HepG2 (cell line): ENCODE measurements around the gene CSNK1D. TPM values are rescaled to one million over a fixed set of nuclear protein-coding genes. Genes with fewer than 3 reads are reported as not detected.

Source experiments
- ATAC-seq: fragments of 200-7000 bp; cut with Tn5 transposase; 3 replicates; pipeline ENCODE4 v1.9.1; 2020; ENCODE audit warnings: mild to moderate bottlenecking, moderate library complexity
- BruUV-seq: library from RNA; stranded (reverse); fragments of 400-500 nt; replicated peaks from 2 replicates; lab custom pipeline; 2021; lab: Mats Ljungman, UMichigan
- CTCF ChIA-PET: fragments of 300-600 bp; formaldehyde crosslinking; extraction: SDS; loops from one replicate; lab custom pipeline; 2021; ENCODE audit warnings: low total read pairs, inconsistent platforms, low intra/inter-chr PET ratio; lab: Yijun Ruan, JAX
- POLR2A ChIA-PET: fragments of 350-600 bp; sonication (Branson Sonifier 250); formaldehyde crosslinking; loops from one replicate; lab custom pipeline; 2020; ENCODE audit warnings: antibody characterized with exemption, inconsistent platforms; lab: Yijun Ruan, JAX
- DNase-seq: peaks from one replicate; pipeline ENCODE4 v3.0.0-alpha.2; 2015; ENCODE audit warnings: low spot score
- FAIRE-seq: peaks from 3 replicates; lab custom pipeline; 2011; peaks lifted over from hg19 to GRCh38; lab: Jason Lieb, UNC
- H2AFZ ChIP-seq: one replicate; pipeline ENCODE4 v1.6.1; 2011; ENCODE audit warnings: low read length, inconsistent platforms
- H3K27ac ChIP-seq: fragments of 300-600 bp; 3 replicates; pipeline ENCODE4 v1.8.0; 2011; ENCODE audit warnings: mixed run types, mild to moderate bottlenecking, mixed read lengths, low read length, inconsistent platforms; ENCODE audit not compliant: insufficient read depth; ENCODE audit errors: extremely low read length
- H3K27me3 ChIP-seq, 2 experiments: fragments of 200-600 bp in 1 of 2; 2 replicates in 1 of 2; 3 replicates in 1 of 2; pipeline versions ENCODE4 v1.6.0 to v1.8.0; 2011; ENCODE audit warnings: low read length in 2 of 2, mild to moderate bottlenecking in 2 of 2, moderate library complexity in 2 of 2, inconsistent platforms in 1 of 2; ENCODE audit not compliant: insufficient read depth in 2 of 2, control insufficient read depth in 1 of 2
- H3K36me3 ChIP-seq, 2 experiments: fragments of 200-600 bp in 1 of 2; replicated peaks in 1 of 2; 2 replicates in 1 of 2; 3 replicates in 1 of 2; pipeline versions ENCODE4 v1.5.1 to v1.8.0; 2011; ENCODE audit warnings: low read length in 2 of 2, inconsistent platforms in 1 of 2; ENCODE audit not compliant: insufficient read depth in 2 of 2, control insufficient read depth in 1 of 2
- H3K4me1 ChIP-seq: 2 replicates; pipeline ENCODE4 v1.5.1; 2012; ENCODE audit warnings: low read length, inconsistent platforms; ENCODE audit not compliant: insufficient read depth
- H3K4me2 ChIP-seq: 2 replicates; pipeline ENCODE4 v1.6.0; 2011; ENCODE audit warnings: low read depth, low read length, inconsistent platforms
- H3K4me3 ChIP-seq, 3 experiments: fragments of 200-600 bp in 1 of 3; sonication (generic), shearing (Covaris generic) in 1 of 3; replicated peaks in 1 of 3; 2 replicates each; pipeline ENCODE4 v1.5.1; 2011 to 2016; ENCODE audit warnings: low read length in 3 of 3, inconsistent platforms in 2 of 3, low read depth in 2 of 3, mild to moderate bottlenecking in 2 of 3, control low read depth in 1 of 3, mixed read lengths in 1 of 3; ENCODE audit not compliant: insufficient read depth in 1 of 3
- H3K79me2 ChIP-seq: one replicate; pipeline ENCODE4 v1.6.1; 2011; ENCODE audit warnings: low read length, inconsistent platforms; ENCODE audit not compliant: insufficient read depth
- H3K9ac ChIP-seq: 2 replicates; pipeline ENCODE4 v1.6.0; 2011; ENCODE audit warnings: mild to moderate bottlenecking, low read depth, low read length, inconsistent platforms; ENCODE audit not compliant: insufficient read depth
- H3K9me3 ChIP-seq: 2 replicates; pipeline ENCODE4 v1.5.1; 2012; ENCODE audit warnings: mild to moderate bottlenecking, low read length
- H4K20me1 ChIP-seq: 2 replicates; pipeline ENCODE4 v1.6.0; 2011; ENCODE audit warnings: inconsistent platforms, mild to moderate bottlenecking, low read length, moderate library complexity; ENCODE audit not compliant: insufficient read depth
- ARNT ChIP-seq: fragments of 450-650 bp; IDR thresholded peaks from 2 replicates; pipeline ENCODE4 v1.6.1; 2017
- CEBPG ChIP-seq: IDR thresholded peaks from 2 replicates; pipeline ENCODE4 v1.6.1; 2016
- EED ChIP-seq: sonication (generic); formaldehyde crosslinking; IDR thresholded peaks from 2 replicates; pipeline ENCODE4 v1.5.0; 2020; ENCODE audit warnings: mild to moderate bottlenecking, missing genetic modification reagents
- FIP1L1 ChIP-seq: fragments of 200-400 bp; formaldehyde crosslinking; IDR thresholded peaks from 2 replicates; pipeline ENCODE4 v1.6.1; 2018; ENCODE audit warnings: low read depth, mild to moderate bottlenecking, low read length, moderate library complexity, borderline replicate concordance; ENCODE audit not compliant: insufficient read depth
- FOXM1 ChIP-seq: sonication (generic); formaldehyde crosslinking; IDR thresholded peaks from 2 replicates; pipeline ENCODE4 v1.5.0; 2020; ENCODE audit warnings: missing genetic modification reagents
- JARID2 ChIP-seq: sonication (generic); formaldehyde crosslinking; IDR thresholded peaks from 2 replicates; pipeline ENCODE4 v1.8.1; 2023; ENCODE audit warnings: missing genetic modification reagents, inconsistent platforms; ENCODE audit not compliant: insufficient replicate concordance
- MIXL1 ChIP-seq: IDR thresholded peaks from 2 replicates; pipeline ENCODE4 v1.6.1; 2016
- MTF2 ChIP-seq: sonication (generic); formaldehyde crosslinking; IDR thresholded peaks from 2 replicates; pipeline ENCODE4 v1.5.0; 2020; ENCODE audit warnings: missing genetic modification reagents, borderline replicate concordance
- NCOR1 ChIP-seq: fragments of 200-600 bp; sonication (generic); IDR thresholded peaks from 2 replicates; pipeline ENCODE4 v1.7.0; 2017; ENCODE audit warnings: antibody characterized with exemption, low read length, borderline replicate concordance
- PCBP2 ChIP-seq: fragments of 200-400 bp; formaldehyde crosslinking; optimal IDR thresholded peaks from 2 replicates; pipeline ENCODE3; 2018; ENCODE audit warnings: low read length, low read depth; ENCODE audit not compliant: poor library complexity, severe bottlenecking
- TBP ChIP-seq: sonication (generic); formaldehyde crosslinking; IDR thresholded peaks from 2 replicates; pipeline ENCODE4 v1.5.0; 2020; ENCODE audit warnings: missing genetic modification reagents
- ZKSCAN1 ChIP-seq: fragments of 150-350 bp; IDR thresholded peaks from 2 replicates; pipeline ENCODE4 v1.6.1; 2014; ENCODE audit warnings: low read length
- WGBS: methylation state at CpG from one replicate; pipeline ENCODE4 v1.1.6; 2017; ENCODE audit warnings: low lambda C conversion rate; 5-methylcytosine and 5-hydroxymethylcytosine counted together
- in situ Hi-C: cut with HindIII; loops from 2 replicates; pipeline ENCODE4 v1.10.0; 2017; ENCODE audit warnings: low pct_unique_long_range_greater_than_20kb; ENCODE audit not compliant: extremely low pct_ligation_motif_present
- intact Hi-C: fragments of 100-400 bp; cut with micrococcal nuclease; formaldehyde crosslinking; loops from one replicate; pipeline ENCODE4 v1.10.0; 2022; ENCODE audit not compliant: unreplicated experiment
- polyA plus RNA-seq, 8 experiments: library from polyadenylated mRNA; depleted of rRNA in 3 of 8; stranded (reverse) in 7 of 8; unstranded in 1 of 8; fragments of >200 nt; fragmentation: Illumina TruSeq in 4 of 8; extraction: Trizol in 4 of 8; gene quantifications; 2 replicates each; pipeline versions ENCODE4 v1.2.1 to v1.2.3, GENCODE V29; 2011 to 2016; ENCODE audit warnings: low read depth in 4 of 8, missing spikeins in 1 of 8, mixed read lengths in 1 of 8; ENCODE audit not compliant: insufficient read depth in 1 of 8
- total RNA-seq, 5 experiments: library from RNA; depleted of rRNA; stranded (reverse); fragments of >200 nt; fragmentation: Illumina TruSeq; extraction: Trizol; gene quantifications; 2 replicates each; pipeline ENCODE4 v1.2.3, GENCODE V29; 2016; ENCODE audit warnings: low read depth in 1 of 5
- TF ChIP-seq, protein P1 (sequence below): sonication (generic); formaldehyde crosslinking; IDR thresholded peaks from 2 replicates; pipeline ENCODE4 v1.9.0; 2021; ENCODE audit warnings: missing genetic modification reagents, borderline replicate concordance
- TF ChIP-seq, protein P2 (sequence below): sonication (generic); formaldehyde crosslinking; IDR thresholded peaks from 2 replicates; pipeline ENCODE4 v1.4.0; 2020; ENCODE audit warnings: mild to moderate bottlenecking, missing genetic modification reagents
- TF ChIP-seq, protein P3 (sequence below): IDR thresholded peaks from 2 replicates; pipeline ENCODE4 v1.6.1; 2016; ENCODE audit warnings: low read depth, borderline replicate concordance
- TF ChIP-seq, protein P4 (sequence below): sonication (generic); formaldehyde crosslinking; IDR thresholded peaks from 2 replicates; pipeline ENCODE4 v1.5.0; 2020; ENCODE audit warnings: mild to moderate bottlenecking, missing genetic modification reagents

The CSNK1D gene
- total and polyA plus RNA-seq, 2 of the 13 experiments (the other 11 are each of a cell fraction or from before 2014, with no cell fraction given), result 31.5 to 128 TPM

DNA sequence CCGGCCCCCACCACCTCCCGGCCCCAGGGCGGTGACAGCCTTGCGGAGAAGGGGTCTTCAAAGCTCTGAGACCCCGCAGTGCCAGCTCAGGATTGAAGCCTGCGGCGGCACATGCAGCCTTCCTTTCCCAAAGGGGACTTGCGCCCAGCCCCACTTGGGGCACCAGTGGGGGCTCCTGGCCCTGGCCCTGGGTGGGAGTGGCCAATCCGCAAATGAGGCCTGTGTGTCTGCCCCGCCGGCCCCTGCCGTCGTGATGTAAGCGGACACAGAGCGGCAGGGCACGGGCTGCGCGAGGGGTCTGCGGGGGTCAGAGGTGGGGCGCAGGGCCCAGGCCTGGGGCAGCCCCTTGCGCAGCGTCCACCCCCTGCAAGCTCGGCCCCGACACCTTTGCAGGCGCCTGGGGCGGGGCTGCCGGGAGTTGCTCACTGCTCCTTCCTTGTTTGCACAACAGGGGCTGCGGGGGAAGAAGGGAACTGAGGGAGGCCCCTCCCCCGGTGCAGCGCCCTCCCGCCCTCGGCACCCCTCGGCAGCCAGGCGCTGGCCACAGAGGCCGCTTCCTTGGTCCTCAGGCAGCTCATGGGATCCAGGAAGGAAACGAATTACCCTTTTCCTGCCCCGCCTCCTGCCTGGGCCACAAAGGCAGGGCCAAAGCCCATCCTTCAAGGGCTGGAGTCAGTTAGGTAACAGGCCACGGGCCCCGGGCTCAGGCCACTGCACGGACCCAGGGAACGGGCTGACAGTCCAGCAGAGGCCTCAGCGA, 41.8 kb downstream of the CSNK1D start:
- intact Hi-C loops, result loop anchor here (2.0 to 10.0 kb wide), 2 partner anchors 15 to 127 kb away; no protein-coding TSS in a partner anchor
- Histone ChIP-seq H4K20me1 (peaks cover 72% of the 10 kb centered on the region), H3K27ac (peak overlapping the region; percentile 84), H3K4me2 (peak overlapping the region; percentile 87), H3K36me3 (peaks cover 20 to 21% of the 10 kb centered on the region in 2 experiments; a peak in 4 of 5 replicates), H3K9ac (peak overlapping the region; percentile 91), H3K27me3 (no peaks in the 10 kb centered on the region; a peak in 1 of 5 replicates), H3K79me2 (peaks cover 72% of the 10 kb centered on the region), H3K4me1 (peaks cover 75% of the 10 kb centered on the region), H2AFZ (no peak overlapping the region), H3K4me3 (peak overlapping the region; percentile 75 to 99 (median 97)), H3K9me3 (no peaks in the 10 kb centered on the region)
- FAIRE-seq, result peak; percentile 90
- no TSS peak for BruUV-seq
- WGBS, result 5% methylated on average over 7 of the region's 42 CpGs
- POLR2A ChIA-PET, result interaction anchor here (0.8 to 5.0 kb wide), 18 partner anchors 10 to 194 kb away, joined by 3 to 117 read pairs (median 5); partner anchors contain the start of genes CCDC57, CD7, CSNK1D and DCXR
- peak; percentile 94 for DNase-seq
- in situ Hi-C loops, result no loop called here
- peak; percentile 20 for ATAC-seq
- CTCF ChIA-PET, result interaction anchor here (1.9 kb wide), 1 partner anchor 27 kb away, joined by 6 read pairs; no protein-coding TSS in a partner anchor
- TF ChIP-seq CEBPG (CRISPR knock-in tag), result peak; percentile 86
- TF ChIP-seq, protein P1, sequence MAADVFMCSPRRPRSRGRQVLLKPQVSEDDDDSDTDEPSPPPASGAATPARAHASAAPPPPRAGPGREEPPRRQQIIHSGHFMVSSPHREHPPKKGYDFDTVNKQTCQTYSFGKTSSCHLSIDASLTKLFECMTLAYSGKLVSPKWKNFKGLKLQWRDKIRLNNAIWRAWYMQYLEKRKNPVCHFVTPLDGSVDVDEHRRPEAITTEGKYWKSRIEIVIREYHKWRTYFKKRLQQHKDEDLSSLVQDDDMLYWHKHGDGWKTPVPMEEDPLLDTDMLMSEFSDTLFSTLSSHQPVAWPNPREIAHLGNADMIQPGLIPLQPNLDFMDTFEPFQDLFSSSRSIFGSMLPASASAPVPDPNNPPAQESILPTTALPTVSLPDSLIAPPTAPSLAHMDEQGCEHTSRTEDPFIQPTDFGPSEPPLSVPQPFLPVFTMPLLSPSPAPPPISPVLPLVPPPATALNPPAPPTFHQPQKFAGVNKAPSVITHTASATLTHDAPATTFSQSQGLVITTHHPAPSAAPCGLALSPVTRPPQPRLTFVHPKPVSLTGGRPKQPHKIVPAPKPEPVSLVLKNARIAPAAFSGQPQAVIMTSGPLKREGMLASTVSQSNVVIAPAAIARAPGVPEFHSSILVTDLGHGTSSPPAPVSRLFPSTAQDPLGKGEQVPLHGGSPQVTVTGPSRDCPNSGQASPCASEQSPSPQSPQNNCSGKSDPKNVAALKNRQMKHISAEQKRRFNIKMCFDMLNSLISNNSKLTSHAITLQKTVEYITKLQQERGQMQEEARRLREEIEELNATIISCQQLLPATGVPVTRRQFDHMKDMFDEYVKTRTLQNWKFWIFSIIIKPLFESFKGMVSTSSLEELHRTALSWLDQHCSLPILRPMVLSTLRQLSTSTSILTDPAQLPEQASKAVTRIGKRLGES (CRISPR knock-in tag), result no peak
- TF ChIP-seq EED, result no peak; the same call in 1 of the 2 replicates
- no peak for TF ChIP-seq ZKSCAN1
- no peak; the same call in none of the 2 replicates for TF ChIP-seq MIXL1
- TF ChIP-seq PCBP2, result no peak
- TF ChIP-seq FOXM1 (CRISPR knock-in tag), result no peak
- peak; percentile 62; the same call in 1 of the 2 replicates for TF ChIP-seq NCOR1
- no peak for TF ChIP-seq ARNT
- TF ChIP-seq, protein P2, sequence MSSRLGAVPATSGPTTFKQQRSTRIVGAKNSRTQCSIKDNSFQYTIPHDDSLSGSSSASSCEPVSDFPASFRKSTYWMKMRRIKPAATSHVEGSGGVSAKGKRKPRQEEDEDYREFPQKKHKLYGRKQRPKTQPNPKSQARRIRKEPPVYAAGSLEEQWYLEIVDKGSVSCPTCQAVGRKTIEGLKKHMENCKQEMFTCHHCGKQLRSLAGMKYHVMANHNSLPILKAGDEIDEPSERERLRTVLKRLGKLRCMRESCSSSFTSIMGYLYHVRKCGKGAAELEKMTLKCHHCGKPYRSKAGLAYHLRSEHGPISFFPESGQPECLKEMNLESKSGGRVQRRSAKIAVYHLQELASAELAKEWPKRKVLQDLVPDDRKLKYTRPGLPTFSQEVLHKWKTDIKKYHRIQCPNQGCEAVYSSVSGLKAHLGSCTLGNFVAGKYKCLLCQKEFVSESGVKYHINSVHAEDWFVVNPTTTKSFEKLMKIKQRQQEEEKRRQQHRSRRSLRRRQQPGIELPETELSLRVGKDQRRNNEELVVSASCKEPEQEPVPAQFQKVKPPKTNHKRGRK (CRISPR knock-in tag), result no peak
- TF ChIP-seq JARID2 (CRISPR knock-in tag), result no peak
- no peak for TF ChIP-seq FIP1L1
- TF ChIP-seq, protein P3, sequence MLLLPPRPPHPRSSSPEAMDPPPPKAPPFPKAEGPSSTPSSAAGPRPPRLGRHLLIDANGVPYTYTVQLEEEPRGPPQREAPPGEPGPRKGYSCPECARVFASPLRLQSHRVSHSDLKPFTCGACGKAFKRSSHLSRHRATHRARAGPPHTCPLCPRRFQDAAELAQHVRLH, result peak; percentile 60; the same call in 1 of the 2 replicates
- TF ChIP-seq TBP (CRISPR knock-in tag), result no peak
- no peak for TF ChIP-seq MTF2 (CRISPR knock-in tag)
- TF ChIP-seq, protein P4, sequence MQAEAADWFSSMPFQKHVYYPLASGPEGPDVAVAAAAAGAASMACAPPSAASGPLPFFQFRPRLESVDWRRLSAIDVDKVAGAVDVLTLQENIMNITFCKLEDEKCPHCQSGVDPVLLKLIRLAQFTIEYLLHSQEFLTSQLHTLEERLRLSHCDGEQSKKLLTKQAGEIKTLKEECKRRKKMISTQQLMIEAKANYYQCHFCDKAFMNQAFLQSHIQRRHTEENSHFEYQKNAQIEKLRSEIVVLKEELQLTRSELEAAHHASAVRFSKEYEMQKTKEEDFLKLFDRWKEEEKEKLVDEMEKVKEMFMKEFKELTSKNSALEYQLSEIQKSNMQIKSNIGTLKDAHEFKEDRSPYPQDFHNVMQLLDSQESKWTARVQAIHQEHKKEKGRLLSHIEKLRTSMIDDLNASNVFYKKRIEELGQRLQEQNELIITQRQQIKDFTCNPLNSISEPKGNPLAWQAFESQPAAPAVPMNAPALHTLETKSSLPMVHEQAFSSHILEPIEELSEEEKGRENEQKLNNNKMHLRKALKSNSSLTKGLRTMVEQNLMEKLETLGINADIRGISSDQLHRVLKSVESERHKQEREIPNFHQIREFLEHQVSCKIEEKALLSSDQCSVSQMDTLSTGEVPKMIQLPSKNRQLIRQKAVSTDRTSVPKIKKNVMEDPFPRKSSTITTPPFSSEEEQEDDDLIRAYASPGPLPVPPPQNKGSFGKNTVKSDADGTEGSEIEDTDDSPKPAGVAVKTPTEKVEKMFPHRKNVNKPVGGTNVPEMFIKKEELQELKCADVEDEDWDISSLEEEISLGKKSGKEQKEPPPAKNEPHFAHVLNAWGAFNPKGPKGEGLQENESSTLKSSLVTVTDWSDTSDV, result no peak; the same call in 1 of the 2 replicates
